Measurements from ENCODE around the gene MAPK8IP3.

MAPK8IP3 gene

DNA sequence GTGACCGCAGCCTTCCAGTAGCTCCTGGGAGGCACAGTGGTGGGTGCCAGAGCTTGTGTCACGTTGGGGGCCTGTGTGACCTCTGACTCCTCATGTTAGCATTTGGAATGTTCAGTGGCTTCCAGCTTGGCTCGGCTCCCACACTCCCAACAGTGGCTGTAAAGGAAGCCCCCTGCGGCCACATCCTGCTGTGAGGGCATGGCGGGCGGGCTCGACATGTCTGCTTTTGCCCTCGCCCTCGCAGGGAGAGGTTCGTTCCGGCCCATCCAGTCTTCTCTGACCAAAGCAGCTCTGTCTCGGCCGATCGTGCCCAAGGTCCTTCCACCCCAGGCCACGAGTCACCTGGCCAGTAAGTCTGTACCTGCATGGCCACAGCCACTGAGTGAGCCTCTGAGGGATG is 40.2 kb upstream of the MAPK8IP3 start:
- H3K9me3 ChIP-seq (ENCODE audit: insufficient read depth, low read depth, low read length): no peaks in the 10 kb centered on the region
- H4K20me1 ChIP-seq (ENCODE audit: insufficient read depth, low read length, poor library complexity, severe bottlenecking): no peaks in the 10 kb centered on the region
- H3K79me2 ChIP-seq (ENCODE audit: insufficient read depth, low read length): no peaks in the 10 kb centered on the region
- peaks cover 27% of the 10 kb centered on the region; the same call in 1 of the 2 replicates for H3K36me3 ChIP-seq (ENCODE audit: insufficient read depth, low read length)
- H3F3A ChIP-seq (ENCODE audit: low read depth): no peaks in the 10 kb centered on the region
- H3K9me2 ChIP-seq (replicated peaks; ENCODE audit: low read depth, low read length): no peaks in the 10 kb centered on the region
- H3K27me3 ChIP-seq (ENCODE audit: insufficient read depth, low read length, poor library complexity, severe bottlenecking): no peaks in the 10 kb centered on the region
- H3K4me3 ChIP-seq (ENCODE audit: low read length, poor library complexity, severe bottlenecking): no peak overlapping the region
- H3K9ac ChIP-seq (ENCODE audit: low read depth, low read length, poor library complexity, severe bottlenecking): no peak overlapping the region
- H2AFZ ChIP-seq (ENCODE audit: low read length): no peak overlapping the region
- no peak for TF ChIP-seq EZH2phosphoT487 (IDR thresholded peaks at IDR 0.05; ENCODE audit: borderline replicate concordance)
- TF ChIP-seq, protein P1, sequence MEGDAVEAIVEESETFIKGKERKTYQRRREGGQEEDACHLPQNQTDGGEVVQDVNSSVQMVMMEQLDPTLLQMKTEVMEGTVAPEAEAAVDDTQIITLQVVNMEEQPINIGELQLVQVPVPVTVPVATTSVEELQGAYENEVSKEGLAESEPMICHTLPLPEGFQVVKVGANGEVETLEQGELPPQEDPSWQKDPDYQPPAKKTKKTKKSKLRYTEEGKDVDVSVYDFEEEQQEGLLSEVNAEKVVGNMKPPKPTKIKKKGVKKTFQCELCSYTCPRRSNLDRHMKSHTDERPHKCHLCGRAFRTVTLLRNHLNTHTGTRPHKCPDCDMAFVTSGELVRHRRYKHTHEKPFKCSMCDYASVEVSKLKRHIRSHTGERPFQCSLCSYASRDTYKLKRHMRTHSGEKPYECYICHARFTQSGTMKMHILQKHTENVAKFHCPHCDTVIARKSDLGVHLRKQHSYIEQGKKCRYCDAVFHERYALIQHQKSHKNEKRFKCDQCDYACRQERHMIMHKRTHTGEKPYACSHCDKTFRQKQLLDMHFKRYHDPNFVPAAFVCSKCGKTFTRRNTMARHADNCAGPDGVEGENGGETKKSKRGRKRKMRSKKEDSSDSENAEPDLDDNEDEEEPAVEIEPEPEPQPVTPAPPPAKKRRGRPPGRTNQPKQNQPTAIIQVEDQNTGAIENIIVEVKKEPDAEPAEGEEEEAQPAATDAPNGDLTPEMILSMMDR (conservative IDR thresholded peaks at IDR 0.05; ENCODE audit: low read length): no peak
- no peaks in the 10 kb centered on the region for H3K4me1 ChIP-seq (ENCODE audit: insufficient read depth, low read length, poor library complexity, severe bottlenecking)
- no peak overlapping the region for H3K4me2 ChIP-seq (ENCODE audit: low read depth, low read length, poor library complexity, severe bottlenecking)

GRCh38 chr16:1666316-1666715 is 39.7 kb upstream of the MAPK8IP3 start:
- H3K36me3 ChIP-seq (ENCODE audit: insufficient read depth, low read length): peaks cover 32% of the 10 kb centered on the region; the same call in 1 of the 2 replicates
- TF ChIP-seq EZH2phosphoT487 (IDR thresholded peaks at IDR 0.05; ENCODE audit: borderline replicate concordance): no peak
- TF ChIP-seq, protein P1 (conservative IDR thresholded peaks at IDR 0.05; ENCODE audit: low read length): no peak
- no peaks in the 10 kb centered on the region for H3F3A ChIP-seq (ENCODE audit: low read depth)
- H3K79me2 ChIP-seq (ENCODE audit: insufficient read depth, low read length): no peaks in the 10 kb centered on the region
- no peak overlapping the region for H3K4me2 ChIP-seq (ENCODE audit: low read depth, low read length, poor library complexity, severe bottlenecking)
- H4K20me1 ChIP-seq (ENCODE audit: insufficient read depth, low read length, poor library complexity, severe bottlenecking): no peaks in the 10 kb centered on the region
- no peaks in the 10 kb centered on the region for H3K9me3 ChIP-seq (ENCODE audit: insufficient read depth, low read depth, low read length)
- no peaks in the 10 kb centered on the region for H3K9me2 ChIP-seq (replicated peaks; ENCODE audit: low read depth, low read length)
- H3K4me1 ChIP-seq (ENCODE audit: insufficient read depth, low read length, poor library complexity, severe bottlenecking): no peaks in the 10 kb centered on the region
- no peak overlapping the region for H2AFZ ChIP-seq (ENCODE audit: low read length)
- no peak overlapping the region for H3K9ac ChIP-seq (ENCODE audit: low read depth, low read length, poor library complexity, severe bottlenecking)
- H3K4me3 ChIP-seq (ENCODE audit: low read length, poor library complexity, severe bottlenecking): no peak overlapping the region
- no peaks in the 10 kb centered on the region for H3K27me3 ChIP-seq (ENCODE audit: insufficient read depth, low read length, poor library complexity, severe bottlenecking)

GRCh38 chr16:1667271-1667670 is 38.7 kb upstream of the MAPK8IP3 start:
- H3K9me2 ChIP-seq (replicated peaks; ENCODE audit: low read depth, low read length): no peaks in the 10 kb centered on the region
- peaks cover 35% of the 10 kb centered on the region; the same call in 1 of the 2 replicates for H3K36me3 ChIP-seq (ENCODE audit: insufficient read depth, low read length)
- no peaks in the 10 kb centered on the region for H3F3A ChIP-seq (ENCODE audit: low read depth)
- H3K9ac ChIP-seq (ENCODE audit: low read depth, low read length, poor library complexity, severe bottlenecking): no peak overlapping the region
- TF ChIP-seq EZH2phosphoT487 (IDR thresholded peaks at IDR 0.05; ENCODE audit: borderline replicate concordance): no peak
- TF ChIP-seq, protein P1 (conservative IDR thresholded peaks at IDR 0.05; ENCODE audit: low read length): no peak
- H3K27me3 ChIP-seq (ENCODE audit: insufficient read depth, low read length, poor library complexity, severe bottlenecking): no peaks in the 10 kb centered on the region
- no peaks in the 10 kb centered on the region for H4K20me1 ChIP-seq (ENCODE audit: insufficient read depth, low read length, poor library complexity, severe bottlenecking)
- no peaks in the 10 kb centered on the region for H3K4me1 ChIP-seq (ENCODE audit: insufficient read depth, low read length, poor library complexity, severe bottlenecking)
- H3K79me2 ChIP-seq (ENCODE audit: insufficient read depth, low read length): no peaks in the 10 kb centered on the region
- H3K9me3 ChIP-seq (ENCODE audit: insufficient read depth, low read depth, low read length): no peaks in the 10 kb centered on the region
- H3K4me2 ChIP-seq (ENCODE audit: low read depth, low read length, poor library complexity, severe bottlenecking): no peak overlapping the region
- H3K4me3 ChIP-seq (ENCODE audit: low read length, poor library complexity, severe bottlenecking): no peak overlapping the region
- no peak overlapping the region for H2AFZ ChIP-seq (ENCODE audit: low read length)

Data from Loucy (cell line).